HG02840 (cell line): Measurements from ENCODE around the gene GAL3ST3.
"Not testable (repeated sequence)": the region's sequence is repeated elsewhere in the genome, so short reads cannot be mapped to it uniquely, and the experiment has no call there.

ENCODE experiments used
- ATAC-seq: cut with Tn5 transposase; IDR thresholded peaks from one replicate; pipeline ENCODE4 v1.9.1; 2021; ENCODE audit warnings: mild to moderate bottlenecking, moderate library complexity, moderate number of reproducible peaks; ENCODE audit not compliant: unreplicated experiment, low FRiP score

Gene GAL3ST3

GRCh38 chr11:66014804-66015453 lies 34.0 kb downstream of the GAL3ST3 start:
- ATAC-seq: no peak

DNA sequence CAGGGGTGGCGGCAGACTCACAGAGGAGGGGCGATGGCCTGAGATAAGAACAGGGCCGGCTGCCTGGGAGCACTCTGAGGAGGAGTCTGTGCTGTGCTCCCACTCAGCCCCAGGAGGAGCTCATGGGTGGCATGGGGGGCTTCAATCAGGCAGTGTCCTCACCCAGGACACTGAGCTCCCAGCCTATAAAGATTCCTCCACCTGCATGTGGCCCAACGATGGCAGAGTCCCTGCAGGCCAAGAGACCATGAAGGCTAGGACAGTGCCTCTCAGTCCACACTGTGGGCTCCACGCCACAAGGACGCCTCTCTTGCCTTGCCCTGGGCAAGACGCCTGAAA lies 35.2 kb downstream of the GAL3ST3 start:
- ATAC-seq: no peak

DNA sequence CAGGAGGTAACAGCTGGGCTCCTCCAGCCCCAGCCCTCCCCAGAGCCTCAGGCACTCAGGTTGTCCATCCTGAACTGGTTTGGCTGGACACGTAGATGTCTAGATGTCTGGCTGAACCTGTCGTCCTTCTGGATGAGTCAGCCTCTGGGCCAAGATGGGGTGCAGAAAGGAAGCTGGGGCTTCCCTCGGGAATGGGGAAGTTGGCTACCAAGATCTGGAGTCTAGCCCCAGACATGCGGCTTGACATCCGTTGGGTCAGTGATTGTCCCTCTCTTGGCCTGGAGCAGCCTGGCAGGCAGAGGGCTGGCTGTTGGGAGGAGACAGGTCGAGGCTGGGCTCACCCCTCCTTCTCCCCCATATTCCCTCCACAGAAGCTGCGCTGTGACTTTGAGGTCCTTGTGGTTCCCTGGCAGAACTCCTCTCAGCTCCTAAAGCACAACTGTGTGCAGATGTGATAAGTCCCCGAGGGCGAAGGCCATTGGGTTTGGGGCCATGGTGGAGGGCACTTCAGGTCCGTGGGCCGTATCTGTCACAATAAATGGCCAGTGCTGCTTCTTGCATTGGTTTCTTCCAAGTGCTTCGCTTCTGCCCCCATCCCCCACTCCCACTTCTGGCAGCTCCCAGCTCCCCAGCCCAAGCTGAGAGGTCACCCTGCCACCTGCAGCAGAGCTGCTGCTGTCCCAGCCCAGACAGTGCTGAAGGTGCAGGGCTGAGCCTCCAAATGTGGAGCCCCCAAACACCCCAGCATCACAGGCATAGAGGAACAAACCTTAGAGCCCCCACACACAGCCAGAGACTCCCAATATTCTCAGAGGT lies 35.8 kb downstream of the GAL3ST3 start:
- no peak for ATAC-seq

DNA sequence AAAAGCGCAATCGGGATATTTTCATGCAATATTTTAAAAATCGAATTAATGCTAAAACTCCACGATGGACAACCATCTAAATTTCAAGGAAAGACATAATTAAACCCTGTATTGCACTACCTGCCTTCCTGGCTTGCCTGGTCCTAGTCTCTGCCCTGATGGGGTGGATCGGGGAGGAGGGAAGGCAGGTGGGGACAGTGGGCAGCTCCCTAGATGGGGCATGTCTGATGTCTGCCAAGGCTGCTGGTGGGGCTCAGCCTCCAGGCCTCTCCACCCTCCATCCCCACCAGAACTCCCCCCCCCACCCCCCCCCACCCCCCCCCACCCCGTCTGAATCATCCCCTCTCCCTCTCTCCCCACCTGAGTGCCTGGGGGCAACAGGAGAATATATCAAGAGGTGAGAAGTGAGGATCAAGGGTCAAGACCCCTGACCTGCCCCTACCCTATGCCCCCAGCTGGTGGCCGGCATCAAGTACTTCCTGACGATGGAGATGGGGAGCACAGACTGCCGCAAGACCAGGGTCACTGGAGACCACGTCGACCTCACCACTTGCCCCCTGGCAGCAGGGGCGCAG lies 36.5 kb downstream of the GAL3ST3 start:
- ATAC-seq: no peak

- ATAC-seq: no peak
These were observed 37.1 kb downstream of the GAL3ST3 start, which contains the start of gene CST6 for GRCh38 chr11:66011785-66012303. Gene CST6, plus strand, starts transcription at chr11:66012008. Its CDS starts 37 bp downstream, at chr11:66012045.

DNA sequence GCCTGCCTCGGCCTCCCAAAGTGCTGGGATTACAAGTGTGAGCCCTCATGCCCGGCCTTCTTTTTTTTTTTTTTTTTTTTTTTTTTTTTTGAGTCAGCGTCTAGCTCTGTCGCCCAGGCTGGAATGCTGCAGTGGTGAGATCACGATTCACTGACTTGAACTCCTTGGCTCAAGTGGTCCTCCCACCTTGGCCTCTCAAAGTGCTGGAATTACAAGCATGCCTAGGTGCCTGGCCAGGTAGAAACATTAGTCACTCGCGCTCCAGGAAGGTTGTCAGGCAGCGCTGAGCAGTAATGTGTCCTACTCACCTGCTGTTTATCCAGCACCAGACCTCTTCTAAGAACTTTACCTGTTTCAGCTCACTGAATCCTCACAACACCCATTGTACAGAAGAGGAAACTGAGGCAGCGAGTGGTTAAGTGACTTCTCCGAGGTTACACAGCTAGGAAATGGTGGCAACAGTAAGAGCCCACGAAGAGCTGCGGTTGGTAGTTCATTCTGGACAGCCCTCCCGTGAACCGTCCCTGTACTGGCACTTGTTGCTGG lies 37.6 kb downstream of the GAL3ST3 start:
- ATAC-seq: no peak

- not testable (repeated sequence) for ATAC-seq
These were observed 38.9 kb downstream of the GAL3ST3 start for GRCh38 chr11:66010036-66010435.

DNA sequence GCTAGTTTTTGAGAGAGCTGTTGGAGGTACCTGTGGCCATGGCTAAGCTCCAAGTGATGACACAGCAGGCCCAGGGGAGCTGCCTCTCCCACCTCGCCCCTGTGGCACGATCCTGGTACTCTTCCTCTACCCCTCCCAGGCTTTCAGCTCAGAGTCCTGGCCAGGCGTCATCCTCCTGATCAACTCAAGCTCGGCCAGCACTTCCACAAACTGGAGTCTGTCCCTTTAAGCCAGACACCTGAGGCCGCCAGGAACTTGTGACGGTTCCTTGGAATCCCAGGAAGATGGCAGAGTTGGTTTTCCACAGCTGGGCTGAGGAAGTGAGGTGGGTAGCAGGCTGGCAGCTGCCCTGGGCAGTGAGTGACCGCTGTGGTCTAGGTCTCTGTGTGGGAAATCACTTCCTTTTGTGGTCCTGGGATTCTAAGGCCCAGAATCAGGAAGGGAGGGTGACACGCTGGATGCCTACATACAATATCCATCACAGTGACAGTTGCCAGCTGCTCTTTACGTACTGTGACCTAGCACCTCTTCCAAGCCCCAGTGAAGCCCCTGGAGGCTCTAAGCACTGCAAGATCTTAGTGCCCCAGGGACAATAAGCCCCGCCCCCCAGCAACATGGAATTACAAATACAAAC lies 40.4 kb downstream of the GAL3ST3 start:
- no peak for ATAC-seq

DNA sequence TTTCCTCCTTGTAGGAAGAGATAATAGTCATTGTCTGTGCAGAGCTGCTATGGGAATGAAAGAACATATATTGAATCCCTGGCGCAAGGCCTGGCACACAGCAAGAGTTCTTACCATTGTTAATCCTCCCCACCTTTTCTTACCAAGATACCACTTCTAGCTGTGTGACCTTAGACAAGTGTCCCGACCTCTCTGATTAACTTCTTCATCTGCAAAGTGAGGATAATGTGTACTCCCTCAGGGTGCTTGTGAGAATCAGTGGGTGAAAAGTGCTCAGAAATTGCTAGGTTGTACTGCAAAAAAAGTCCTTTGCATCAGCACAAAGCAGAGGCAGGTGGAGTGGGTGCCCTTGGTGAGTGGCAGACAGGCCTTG lies 40.9 kb downstream of the GAL3ST3 start:
- ATAC-seq: no peak

DNA sequence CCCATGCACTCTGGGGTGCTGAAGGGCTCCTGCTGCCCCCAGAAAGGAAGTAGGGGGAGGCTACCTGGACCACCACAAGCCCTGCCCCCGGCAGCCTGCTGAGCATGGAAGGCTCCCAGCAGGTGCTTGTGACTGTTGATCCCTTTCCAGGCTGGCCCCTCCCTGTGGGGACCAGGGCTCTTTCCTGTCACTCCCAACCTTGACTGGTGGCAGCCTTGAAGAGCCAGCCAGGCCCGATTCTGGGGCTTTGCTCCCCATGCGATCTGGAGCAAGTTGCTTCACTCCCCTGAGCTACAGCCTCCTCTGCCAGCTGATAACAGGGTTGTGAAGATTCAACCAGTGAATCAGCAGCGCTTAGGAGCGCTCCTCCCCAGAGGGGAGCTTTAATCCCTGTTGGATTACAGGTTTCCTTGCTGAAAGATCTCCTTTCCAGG lies 41.7 kb downstream of the GAL3ST3 start:
- ATAC-seq: no peak

DNA sequence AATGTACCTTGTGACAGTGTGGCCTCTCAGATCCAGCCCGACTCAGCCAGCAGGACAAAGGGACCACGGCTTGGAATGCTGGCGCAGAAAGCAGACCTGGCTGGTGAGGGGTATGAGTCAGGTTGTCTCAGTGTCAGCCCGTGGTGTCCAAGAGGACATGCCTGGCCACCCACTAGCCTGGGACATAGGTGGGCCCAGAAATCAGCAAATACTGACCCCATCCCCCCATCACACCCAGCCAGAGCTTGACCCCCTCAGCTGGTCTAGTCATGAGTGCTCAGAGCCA lies 42.1 kb downstream of the GAL3ST3 start:
- no peak for ATAC-seq

- no peak for ATAC-seq
These were observed 42.6 kb downstream of the GAL3ST3 start for GRCh38 chr11:66006134-66006890.

DNA sequence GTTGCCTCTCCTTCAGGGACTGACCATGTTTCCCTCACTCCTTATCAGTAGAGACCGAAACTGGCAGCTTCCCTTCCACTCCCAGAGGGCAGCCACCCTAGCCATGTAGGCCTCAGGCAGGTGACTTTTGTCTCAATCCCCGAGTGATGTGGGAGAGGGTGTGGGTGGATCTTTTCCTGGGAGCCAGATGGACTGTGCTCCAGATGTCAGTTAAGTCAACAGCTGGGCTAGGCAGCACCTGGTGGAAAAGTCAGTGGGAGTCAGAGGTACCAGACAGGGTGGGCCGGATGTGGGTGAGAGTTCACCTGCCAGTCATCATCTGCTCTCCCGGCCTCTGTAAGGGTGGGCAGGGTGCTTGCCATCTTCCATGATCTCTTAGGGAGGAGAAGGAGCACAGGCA lies 44.8 kb downstream of the GAL3ST3 start:
- no peak for ATAC-seq

- no peak for ATAC-seq
These were observed 45.7 kb downstream of the GAL3ST3 start for GRCh38 chr11:66003291-66003690.

DNA sequence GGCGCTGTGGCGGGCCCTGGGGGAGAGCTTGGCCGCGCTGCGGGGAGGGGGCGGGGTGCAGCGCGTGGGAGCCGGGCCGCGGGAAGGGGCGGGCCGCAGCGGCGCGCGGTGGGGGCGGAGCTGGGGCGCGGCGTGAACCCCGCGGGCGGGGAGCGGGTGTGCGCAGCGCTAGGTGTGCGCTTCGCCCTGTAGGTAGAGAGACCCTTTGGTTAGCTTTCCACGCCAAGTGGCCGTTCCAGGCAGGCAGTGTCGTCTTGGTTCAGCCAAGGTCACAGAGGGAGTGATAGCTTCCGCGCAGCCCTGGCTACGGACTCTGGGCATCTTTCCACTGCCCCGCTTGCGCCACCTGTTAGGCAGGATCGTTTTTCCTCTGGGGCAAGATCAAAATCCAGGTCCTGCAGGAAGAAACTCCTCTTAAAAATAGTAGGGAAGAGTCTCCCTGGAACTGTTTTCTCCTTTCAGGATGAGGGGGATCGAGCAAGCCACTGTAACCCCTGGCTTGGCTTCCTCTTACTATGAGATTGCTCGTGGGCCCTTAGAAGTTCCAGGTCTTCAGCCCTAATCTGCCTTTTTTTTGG lies 46.2 kb downstream of the GAL3ST3 start:
- ATAC-seq: peak; percentile 36

- peak; percentile 90 for ATAC-seq
These were observed 46.9 kb downstream of the GAL3ST3 start, which contains the start of the genes BANF1 and EIF1AD for GRCh38 chr11:66001942-66002647. Gene BANF1, plus strand, starts transcription at chr11:66002503. Its CDS starts 748 bp downstream, at chr11:66003251. Gene EIF1AD, minus strand, starts transcription at chr11:66002157. Its CDS starts 1,768 bp downstream, at chr11:66000389.

DNA sequence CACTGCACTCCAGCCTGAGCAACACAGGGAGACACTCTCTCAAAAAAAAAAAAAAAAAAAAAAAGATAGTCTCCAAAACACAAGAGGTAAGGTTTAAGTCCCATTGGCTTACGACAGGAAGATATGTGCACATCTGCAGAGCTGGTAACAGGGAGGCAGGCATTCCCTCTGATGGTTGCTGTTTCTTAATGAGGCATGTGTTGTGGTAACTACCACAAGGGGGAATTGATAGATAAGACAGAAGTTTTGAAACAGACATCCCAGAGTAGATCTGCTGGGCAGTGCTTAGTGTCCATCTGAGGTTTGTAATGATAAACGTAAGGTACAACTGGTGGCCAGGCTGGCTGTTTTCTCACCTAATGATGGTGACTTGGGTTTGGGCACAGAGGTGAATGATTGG lies 51.7 kb downstream of the GAL3ST3 start:
- ATAC-seq: no peak

DNA sequence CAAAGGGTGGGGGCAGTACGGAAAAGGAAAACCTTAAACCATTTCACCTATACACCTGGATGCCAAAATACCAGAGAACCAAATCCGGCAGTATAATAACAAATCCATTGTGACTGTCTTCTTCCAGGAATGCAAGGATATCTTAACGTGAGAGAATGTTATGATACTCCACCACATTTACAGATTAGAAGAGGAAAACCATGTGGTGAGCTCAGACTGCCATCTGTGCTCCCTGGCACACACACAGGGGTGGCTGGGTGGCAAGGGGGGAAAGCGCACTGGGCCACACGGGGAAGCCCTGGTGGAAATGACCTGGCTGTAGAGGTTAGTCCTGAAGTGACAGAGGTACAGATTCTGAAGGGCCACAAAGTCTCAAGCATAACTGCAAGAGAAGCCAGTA lies 56.9 kb downstream of the GAL3ST3 start:
- ATAC-seq: no peak
